Peyer's patch (tissue), 4 donors: ENCODE measurements around the gene ZSWIM3. TPM values are rescaled to one million over a fixed set of nuclear protein-coding genes. Genes with fewer than 3 reads are reported as not detected.
"Not testable (repeated sequence)": the region's sequence is repeated elsewhere in the genome, so short reads cannot be mapped to it uniquely, and the experiment has no call there.

Source experiments
- DNase-seq, 3 donors: peaks; one replicate each; pipeline ENCODE4 v3.0.0-alpha.2; 2017 to 2019
- H3K27ac ChIP-seq, 4 donors: fragments of 200-600 bp; sonication (generic); one replicate each; pipeline ENCODE4 v1.5.1; 2016 to 2019
- H3K27me3 ChIP-seq, 2 donors: fragments of 200-600 bp; sonication (generic); one replicate each; pipeline ENCODE4 v1.5.1; 2019
- H3K36me3 ChIP-seq, 3 donors: fragments of 200-600 bp; sonication (generic); one replicate each; pipeline ENCODE4 v1.5.1; 2016 to 2019
- H3K4me1 ChIP-seq, 4 donors: fragments of 200-600 bp; sonication (generic); one replicate each; pipeline ENCODE4 v1.5.1; 2016 to 2019
- H3K4me3 ChIP-seq, 4 donors: fragments of 200-600 bp; sonication (generic); 1 replicate in 3 of 4; 2 replicates in 1 of 4; pipeline ENCODE4 v1.5.1; 2016 to 2019; ENCODE audit warnings: mild to moderate bottlenecking in 1 of 4
- H3K9me3 ChIP-seq, 4 donors: fragments of 200-600 bp; sonication (generic); one replicate each; pipeline ENCODE4 v1.5.1; 2016 to 2019; ENCODE audit warnings: mild to moderate bottlenecking in 1 of 4
- CTCF ChIP-seq, 6 experiments: fragments of 450-650 bp in 4 of 6; fragments of 200-600 bp in 2 of 6; sonication (generic) in 1 of 6; IDR thresholded peaks; one replicate each; pipeline ENCODE4 v1.5.1; 2017 to 2019; ENCODE audit warnings: antibody characterized with exemption in 6 of 6, mild to moderate bottlenecking in 3 of 6, moderate library complexity in 1 of 6
- POLR2A ChIP-seq, 2 donors: fragments of 450-650 bp; IDR thresholded peaks; one replicate each; pipeline ENCODE4 v1.5.1; 2017; ENCODE audit warnings: antibody characterized with exemption in 2 of 2, mild to moderate bottlenecking in 2 of 2, moderate library complexity in 2 of 2
- total RNA-seq, 4 donors: library from RNA; depleted of rRNA; stranded (reverse); fragments of >200 nt; gene quantifications; one replicate each; pipeline ENCODE4 v1.1.0, GENCODE V29; 2016

ZSWIM3 gene
- total RNA-seq, 4 donors from 2014 or later = 2.5 to 9.1 (median 4.6) TPM

- peaks cover 5 to 26% (median 8%) of the 10 kb centered on the region in 4 donors for H3K4me1 ChIP-seq
- H3K27me3 ChIP-seq = no peaks in the 10 kb centered on the region
- H3K4me3 ChIP-seq = no peak within 1 kb of the TSS
- DNase-seq = no peak
- TF ChIP-seq CTCF (IDR thresholded peaks at IDR 0.05) (no peak), POLR2A (IDR thresholded peaks at IDR 0.05) (no peak)
- H3K27ac ChIP-seq = no peak within 1 kb of the TSS
- H3K9me3 ChIP-seq = no peaks in the 10 kb centered on the region
- H3K36me3 ChIP-seq = no peaks in the 10 kb centered on the region
Observed at GRCh38 chr20:45827030-45827652, 30.3 kb upstream of the ZSWIM3 start, which contains the start of gene TNNC2. TSS of gene TNNC2 (minus strand) at chr20:45827312. CDS start at chr20:45827248, 64 bp downstream.

- Histone ChIP-seq H3K4me1 (peaks cover under 1 to 26% (median 8%) of the 10 kb centered on the region in 4 donors), H3K27ac (no peak overlapping the region), H3K36me3 (no peaks in the 10 kb centered on the region), H3K27me3 (no peaks in the 10 kb centered on the region), H3K9me3 (no peaks in the 10 kb centered on the region), H3K4me3 (no peak overlapping the region)
- TF ChIP-seq CTCF (IDR thresholded peaks at IDR 0.05) = no peak
- no peak for TF ChIP-seq POLR2A (IDR thresholded peaks at IDR 0.05)
- DNase-seq = no peak
Observed at GRCh38 chr20:45827712-45828111, 29.7 kb upstream of the ZSWIM3 start.

GRCh38 chr20:45828589-45828988 is 28.8 kb upstream of the ZSWIM3 start:
- no peak for TF ChIP-seq CTCF (IDR thresholded peaks at IDR 0.05)
- no peak for TF ChIP-seq POLR2A (IDR thresholded peaks at IDR 0.05)
- H3K36me3 ChIP-seq = no peaks in the 10 kb centered on the region
- H3K4me1 ChIP-seq = peaks cover 0 to 21% (median 6%) of the 10 kb centered on the region in 4 donors
- no peaks in the 10 kb centered on the region for H3K27me3 ChIP-seq
- H3K4me3 ChIP-seq = no peak overlapping the region
- no peak for DNase-seq
- H3K9me3 ChIP-seq = no peaks in the 10 kb centered on the region
- H3K27ac ChIP-seq = peak overlapping the region in 1 of 4 donors; percentile 4

GRCh38 chr20:45829673-45830106 is 27.7 kb upstream of the ZSWIM3 start:
- H3K4me3 ChIP-seq, H3K36me3 ChIP-seq, H3K27ac ChIP-seq, H3K27me3 ChIP-seq, DNase-seq, H3K9me3 ChIP-seq: not testable (repeated sequence)
- H3K4me1 ChIP-seq = peaks cover 0 to 15% (median 3%) of the 10 kb centered on the region in 4 donors

GRCh38 chr20:45832619-45833018 is 24.8 kb upstream of the ZSWIM3 start:
- TF ChIP-seq POLR2A (IDR thresholded peaks at IDR 0.05) (no peak), CTCF (IDR thresholded peaks at IDR 0.05) (no peak)
- H3K36me3 ChIP-seq = peaks cover 0 to 3% (median 0%) of the 10 kb centered on the region in 3 donors
- no peaks in the 10 kb centered on the region for H3K9me3 ChIP-seq
- H3K27me3 ChIP-seq = no peaks in the 10 kb centered on the region
- DNase-seq = no peak
- H3K4me3 ChIP-seq = peak overlapping the region in 1 of 4 donors; percentile 67
- peak overlapping the region; percentile 73 to 89 (median 84) for H3K27ac ChIP-seq
- peaks cover 0 to 27% (median 3%) of the 10 kb centered on the region in 4 donors for H3K4me1 ChIP-seq

GRCh38 chr20:45833030-45833882 is 24.2 kb upstream of the ZSWIM3 start, which contains the start of gene SNX21:
TSS of gene SNX21 (plus strand) at chr20:45833799. CDS start at chr20:45833920, 121 bp downstream.
- Histone ChIP-seq H3K4me1 (peaks cover 0 to 27% (median 3%) of the 10 kb centered on the region in 4 donors), H3K27ac (peak within 1 kb of the TSS; percentile 73 to 89 (median 84)), H3K9me3 (no peaks in the 10 kb centered on the region), H3K4me3 (peak within 1 kb of the TSS; percentile 53 to 72 (median 67)), H3K27me3 (no peaks in the 10 kb centered on the region), H3K36me3 (peaks cover 0 to 3% (median 0%) of the 10 kb centered on the region in 3 donors)
- DNase-seq = peak; percentile 37 to 85 (median 83)
- TF ChIP-seq CTCF (IDR thresholded peaks at IDR 0.05) (no peak), POLR2A (IDR thresholded peaks at IDR 0.05) (peak; percentile 18 to 25)
